NK-92 (cell line): ENCODE results near the gene CRYBG3.

Experiments
- DNase-seq: peaks from one replicate; lab custom pipeline; 2025; ENCODE audit not compliant: unreplicated experiment; lab: John Stamatoyannopoulos, UW

CRYBG3 gene

DNA sequence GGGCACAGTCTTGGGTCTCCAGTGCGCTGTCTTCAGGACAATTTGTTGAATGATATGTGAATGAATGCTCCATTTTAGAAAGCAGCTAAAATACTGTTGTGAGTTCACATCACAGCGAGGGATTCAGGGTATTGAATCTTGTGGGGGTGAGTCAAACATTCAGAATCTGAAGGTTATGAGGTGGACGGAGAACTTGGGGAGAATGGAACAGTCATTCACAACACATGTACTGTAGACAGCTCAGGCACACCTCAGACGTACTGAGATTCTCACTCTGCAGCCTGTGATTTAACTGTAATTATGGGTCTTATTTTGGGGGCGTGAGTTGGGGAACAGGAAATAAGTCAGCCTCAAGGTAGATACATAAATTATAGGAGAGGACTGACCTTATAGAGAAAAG is 13.9 kb downstream of the CRYBG3 start:
- DNase-seq = no peak

DNA sequence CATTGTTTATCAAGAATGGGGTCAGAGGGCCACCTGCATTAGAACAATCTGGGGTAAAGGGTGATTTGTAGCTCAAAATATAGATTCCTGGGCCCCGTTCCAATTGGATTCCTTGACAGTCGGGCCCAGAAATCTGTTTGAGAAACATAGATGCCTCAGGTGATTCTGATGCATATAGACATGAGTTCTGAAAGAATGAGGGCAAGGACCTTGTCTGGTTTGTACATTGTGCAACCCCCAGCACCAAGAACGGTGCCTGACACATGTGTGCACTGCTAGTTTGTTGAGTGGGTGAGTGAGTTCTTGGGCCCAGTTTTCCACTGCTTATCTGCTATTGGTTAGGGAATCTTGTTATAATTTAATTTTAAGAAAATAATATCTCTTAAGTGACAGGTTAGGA is 16.6 kb downstream of the CRYBG3 start:
- DNase-seq = no peak

DNA sequence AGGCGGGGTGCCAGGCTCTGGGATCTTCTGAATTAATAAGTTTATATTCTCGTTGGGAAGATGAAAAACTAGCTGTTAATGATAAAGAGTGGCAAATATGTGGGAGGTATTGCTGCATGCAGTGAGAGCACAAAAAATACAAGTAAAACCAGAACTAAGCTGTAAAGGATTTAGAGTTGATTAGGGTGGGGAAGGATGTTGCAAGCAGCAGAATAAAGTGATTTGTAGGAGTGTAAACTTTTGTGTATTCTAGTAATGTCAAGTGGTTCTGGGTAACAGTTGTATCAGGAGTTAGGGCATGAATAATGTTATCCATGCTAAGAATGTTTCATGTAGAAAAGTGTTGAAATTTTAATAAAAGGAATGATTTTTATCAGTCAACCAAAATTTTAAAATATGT is 18.1 kb downstream of the CRYBG3 start:
- no peak for DNase-seq

DNA sequence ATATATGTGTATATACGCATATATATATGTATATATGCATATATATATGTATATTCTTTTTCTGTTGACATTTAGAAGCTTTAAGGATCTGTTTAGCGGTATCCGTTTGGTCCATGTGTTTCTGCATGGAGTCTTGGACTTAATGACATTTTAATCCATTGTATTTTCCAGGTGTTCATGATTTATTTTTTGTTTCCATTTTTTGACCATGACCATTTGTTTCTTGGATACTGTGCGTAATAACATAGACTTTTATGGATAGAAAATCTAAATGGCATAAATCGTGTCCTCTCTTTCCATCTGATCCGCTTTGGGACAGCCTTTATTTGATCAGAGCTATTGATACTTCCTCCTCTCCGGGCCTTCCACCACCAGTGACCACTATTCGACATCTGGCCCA is 19.5 kb downstream of the CRYBG3 start:
- no peak for DNase-seq

DNA sequence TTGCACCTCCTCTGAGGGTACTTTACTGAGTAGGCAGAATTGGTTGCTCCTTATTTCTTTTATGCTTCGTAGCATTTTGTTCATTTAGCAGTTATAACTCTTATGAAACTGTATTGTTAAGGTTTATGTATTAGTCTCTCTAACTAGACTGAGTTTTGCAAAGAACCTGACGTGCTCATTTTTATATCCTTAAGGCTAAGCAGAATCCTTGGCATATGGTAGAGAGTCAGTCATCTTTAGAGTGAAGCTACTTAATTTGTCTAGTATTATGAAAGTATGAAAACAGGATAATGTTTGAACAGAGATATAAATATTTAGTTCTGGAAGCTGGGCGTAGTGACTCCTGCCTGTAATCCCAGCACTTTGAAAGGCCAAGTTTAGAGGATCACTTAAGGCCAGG is 20.1 kb downstream of the CRYBG3 start:
- no peak for DNase-seq

DNA sequence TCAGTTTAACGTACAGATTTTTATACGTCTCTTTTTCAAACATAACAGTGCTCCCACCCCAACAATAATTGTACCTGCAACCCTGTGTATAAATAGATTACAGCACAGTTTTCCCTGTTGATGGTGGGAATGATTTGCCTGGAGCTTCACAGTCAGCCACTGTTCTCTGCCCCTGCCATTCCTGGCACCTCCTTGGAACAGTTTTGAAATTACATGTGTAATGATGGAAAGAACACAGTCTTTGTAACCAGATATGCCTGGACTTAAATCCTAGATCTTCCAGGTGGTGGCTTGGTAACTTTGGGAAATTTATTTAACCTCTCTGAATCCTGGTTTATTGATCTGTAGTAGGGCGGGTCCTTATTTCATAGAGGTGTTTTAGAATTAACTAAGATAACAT is 27.0 kb downstream of the CRYBG3 start:
- DNase-seq = no peak

DNA sequence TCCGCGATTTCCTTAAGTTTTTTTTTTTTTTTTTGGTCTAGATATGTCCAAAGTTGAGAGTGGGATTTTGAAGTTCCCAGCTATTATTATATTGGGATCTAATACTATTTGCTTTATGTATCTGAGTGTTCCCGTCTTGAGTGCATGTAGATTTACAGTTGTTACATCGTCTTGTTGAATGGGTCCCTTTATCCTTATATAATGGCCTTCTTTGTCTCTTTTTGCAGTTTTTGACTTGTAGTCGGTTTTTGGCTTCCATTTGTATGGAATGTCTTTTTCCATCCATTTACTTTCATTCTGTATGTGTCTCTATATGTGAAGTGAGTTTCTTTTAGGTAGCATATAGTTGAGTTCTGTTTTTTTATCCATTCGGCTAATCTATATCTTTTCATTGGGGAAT is 35.6 kb downstream of the CRYBG3 start:
- no peak for DNase-seq

DNA sequence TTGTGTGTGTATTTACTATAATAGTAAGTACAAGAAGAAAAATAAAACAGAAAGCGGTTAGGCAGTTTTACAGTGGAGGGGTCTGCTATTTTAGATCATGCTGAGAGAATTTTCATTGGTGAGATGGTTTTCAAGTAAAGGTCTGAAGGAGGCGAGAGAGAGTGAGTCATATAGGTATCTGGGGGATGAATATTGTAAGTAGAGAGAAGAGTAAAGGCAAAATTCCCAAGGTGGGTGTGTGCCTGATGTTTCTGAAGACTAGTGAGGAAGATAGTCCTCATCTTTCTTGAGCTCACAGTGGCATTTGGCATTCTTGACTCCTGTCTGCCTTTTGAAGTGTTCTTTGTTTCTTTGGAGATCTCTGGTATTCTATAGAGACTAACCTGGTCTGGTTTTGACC is 38.6 kb downstream of the CRYBG3 start:
- no peak for DNase-seq

DNA sequence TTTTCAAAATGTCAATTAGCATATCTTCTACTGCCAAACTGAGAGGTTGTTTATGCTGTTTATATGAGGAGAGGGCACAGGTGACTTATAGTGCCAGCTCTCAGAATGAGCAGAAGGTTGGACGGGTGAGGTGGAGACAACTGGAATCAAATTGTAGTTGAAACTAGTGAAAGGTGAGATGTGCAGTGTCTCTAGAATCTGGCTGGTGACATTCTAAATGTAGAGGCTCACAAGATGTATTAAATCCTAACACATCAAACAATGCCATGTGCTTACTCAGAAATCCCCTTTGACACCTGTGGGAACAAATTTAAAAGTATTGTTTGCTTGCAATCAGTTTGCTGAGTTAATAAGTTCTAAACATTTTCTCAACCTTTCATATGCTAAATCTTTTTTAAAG is 40.8 kb downstream of the CRYBG3 start:
- DNase-seq = no peak

DNA sequence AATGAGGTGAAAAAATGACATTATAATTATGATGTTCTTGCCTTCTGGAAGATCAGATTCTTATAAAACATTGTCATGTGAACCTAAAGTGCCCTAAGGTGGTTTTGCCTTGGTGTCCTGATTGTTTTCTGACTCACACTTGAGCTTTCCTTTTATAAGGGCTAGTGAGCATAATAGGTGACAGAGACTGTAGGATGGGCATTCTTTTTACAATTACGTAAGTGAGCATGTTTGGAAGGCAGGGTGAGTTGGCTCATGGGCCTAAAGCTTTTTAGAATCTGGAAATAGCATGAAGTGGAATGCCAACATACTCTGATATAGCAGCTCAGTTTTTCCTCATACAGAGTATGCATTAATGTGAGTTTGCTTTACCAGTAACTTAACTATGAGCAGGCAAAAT is 41.2 kb downstream of the CRYBG3 start:
- no peak for DNase-seq

DNA sequence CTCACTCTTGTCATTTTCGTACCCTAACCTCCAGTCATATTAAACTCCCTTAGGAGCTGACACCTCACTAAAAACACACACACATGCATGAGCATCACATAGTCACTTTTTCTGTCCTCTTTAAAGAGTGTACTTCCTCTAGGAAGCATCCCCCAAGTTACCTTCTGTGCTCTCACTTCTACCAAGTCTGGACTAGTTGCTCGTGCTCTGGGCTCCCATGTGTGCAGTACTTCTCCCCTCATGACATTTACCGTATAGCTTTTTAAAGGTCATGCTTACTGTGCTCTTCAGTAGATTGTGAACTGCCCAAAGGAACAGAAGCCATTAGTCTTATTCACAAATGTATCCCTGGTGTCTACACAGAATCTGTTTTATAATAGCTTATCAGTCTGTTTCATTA is 42.0 kb downstream of the CRYBG3 start:
- no peak for DNase-seq

DNA sequence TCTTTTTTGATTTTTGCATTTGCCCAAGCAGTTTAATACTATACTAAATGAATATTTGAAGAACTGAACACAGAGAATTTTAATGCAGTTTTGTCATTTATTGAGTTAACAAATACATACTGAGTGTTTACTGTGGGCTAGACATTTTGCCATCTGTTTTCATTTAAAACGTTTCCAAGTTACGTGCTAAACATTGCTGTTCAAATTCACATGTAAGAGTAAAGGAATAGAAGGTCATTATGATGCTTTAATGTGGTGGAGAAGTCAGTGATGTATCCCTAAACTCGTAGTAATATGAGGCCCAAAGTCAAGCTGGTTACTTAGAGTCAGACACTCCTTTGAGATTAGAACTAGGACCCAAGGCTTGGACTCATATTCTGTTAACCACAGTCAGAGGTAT is 49.4 kb downstream of the CRYBG3 start:
- no peak for DNase-seq

DNA sequence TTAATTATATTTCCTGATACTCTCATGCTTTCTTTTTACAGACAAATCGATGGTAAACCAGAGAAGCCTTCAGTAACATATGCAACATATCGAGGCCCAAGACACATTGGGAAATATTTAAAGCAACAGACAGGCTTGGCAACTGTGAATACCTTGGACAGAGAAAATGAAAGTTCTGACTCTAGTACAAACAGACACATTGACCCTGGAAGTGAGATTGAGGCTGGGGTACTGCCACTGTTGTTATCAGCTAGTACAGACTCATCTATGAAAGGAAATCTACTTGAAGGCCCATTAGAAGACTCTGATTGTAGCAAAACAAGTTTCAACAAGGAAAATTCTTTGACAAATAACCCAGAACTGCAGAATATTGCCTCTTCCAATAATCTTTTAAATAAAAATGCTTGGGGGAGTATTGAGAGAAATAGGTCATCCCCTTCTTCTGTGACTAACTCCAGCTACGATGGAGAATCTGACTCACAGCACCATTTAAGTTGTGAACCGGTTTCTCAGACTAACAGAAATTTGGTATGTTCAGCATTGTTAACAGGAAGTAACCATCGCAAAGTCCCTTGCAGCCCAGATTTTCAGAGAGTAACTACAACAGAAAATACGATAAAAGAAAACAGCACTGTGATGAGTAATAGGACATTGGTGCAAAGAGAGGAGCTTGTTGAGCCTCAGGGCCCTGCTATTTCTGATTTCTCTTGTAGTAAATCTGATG is 50.2 kb downstream of the CRYBG3 start:
- DNase-seq = no peak

DNA sequence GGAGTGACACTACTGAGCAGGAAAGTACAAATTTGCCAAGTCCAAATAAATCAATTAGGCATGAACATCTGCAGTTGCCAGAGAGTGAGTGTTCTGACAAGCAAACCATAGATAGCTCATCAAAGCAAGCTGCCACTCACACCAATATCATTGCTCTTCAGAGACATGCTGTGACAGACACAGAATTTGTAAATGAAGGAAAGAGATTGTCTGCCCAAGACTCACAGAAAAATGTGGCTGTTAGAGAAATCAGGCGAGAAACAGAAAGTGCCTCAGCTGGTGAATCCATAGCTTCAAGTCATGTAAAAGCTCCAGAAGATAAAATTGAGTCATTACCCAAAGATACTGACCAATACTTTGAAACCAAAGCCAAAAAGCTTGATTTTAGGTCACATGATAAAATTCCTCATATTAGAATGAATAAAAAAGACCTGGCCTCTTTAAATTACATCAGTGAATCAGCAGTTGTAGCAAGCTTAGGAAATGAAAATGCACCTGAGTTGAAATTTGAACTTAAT is 50.8 kb downstream of the CRYBG3 start:
- no peak for DNase-seq

DNA sequence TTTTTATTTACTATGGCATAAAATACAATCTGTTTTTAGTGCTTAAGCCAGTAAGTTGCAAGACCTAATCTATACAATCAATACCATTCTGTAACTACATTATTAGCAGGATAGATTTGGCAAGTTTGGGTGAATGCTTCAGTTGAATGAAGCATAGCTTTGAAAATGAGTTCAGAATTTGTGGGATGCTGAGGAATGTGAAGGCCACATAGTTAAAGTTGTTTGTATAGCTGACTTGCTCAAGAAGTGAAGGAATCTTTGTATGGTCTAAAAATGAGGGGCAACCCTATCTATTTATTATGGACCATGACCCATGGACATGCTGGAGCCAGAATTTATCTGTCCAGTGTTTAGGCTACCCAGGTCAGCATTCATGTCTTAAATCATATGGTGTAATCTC is 58.5 kb downstream of the CRYBG3 start:
- no peak for DNase-seq

DNA sequence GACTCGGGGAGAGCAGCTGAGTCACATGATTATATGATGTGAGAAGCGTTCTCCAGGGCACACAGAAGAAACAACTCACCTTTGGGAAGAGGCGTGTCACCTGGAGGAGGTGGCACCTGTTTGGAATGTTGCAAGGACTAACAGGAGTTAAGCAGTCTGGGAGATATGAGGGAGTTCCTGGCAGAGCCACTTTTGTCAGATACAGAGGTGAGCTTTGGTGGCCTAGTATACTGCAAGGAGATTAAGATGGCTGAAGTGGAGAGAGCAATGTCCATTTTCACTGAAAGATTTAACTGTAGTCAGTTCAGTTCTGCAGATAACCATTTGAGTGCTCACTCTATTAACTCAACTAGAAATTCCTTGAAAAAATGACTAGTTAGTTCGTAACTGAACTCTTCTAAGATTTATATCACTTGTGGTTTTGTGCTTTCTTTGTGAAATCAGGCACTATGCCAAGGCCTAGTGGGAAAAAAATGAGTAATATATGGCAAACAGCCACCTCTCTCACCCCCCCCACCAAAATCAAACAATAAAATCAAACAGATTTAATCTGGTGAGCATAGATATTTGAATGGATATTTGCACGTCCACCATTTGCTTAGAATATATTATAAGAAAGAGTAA is 61.3 kb downstream of the CRYBG3 start:
- DNase-seq = no peak

DNA sequence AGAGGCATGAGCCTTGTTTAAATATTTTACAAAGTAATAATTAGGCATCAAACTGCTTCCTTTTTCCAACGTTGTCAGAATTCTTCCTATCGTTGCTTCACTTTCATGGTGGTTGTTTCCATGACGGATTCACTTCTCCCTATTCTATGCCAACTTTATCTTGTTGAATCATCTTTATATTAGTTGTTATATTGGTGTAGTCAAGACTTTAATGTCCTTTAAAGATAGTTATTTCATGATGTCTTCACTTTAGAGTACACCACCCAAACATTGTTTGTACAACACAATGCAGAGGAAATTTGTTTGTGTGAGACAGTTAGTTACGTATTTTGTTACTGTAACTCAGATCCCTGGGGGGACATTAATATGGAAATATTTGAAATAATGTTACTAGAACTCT is 61.9 kb downstream of the CRYBG3 start:
- no peak for DNase-seq

DNA sequence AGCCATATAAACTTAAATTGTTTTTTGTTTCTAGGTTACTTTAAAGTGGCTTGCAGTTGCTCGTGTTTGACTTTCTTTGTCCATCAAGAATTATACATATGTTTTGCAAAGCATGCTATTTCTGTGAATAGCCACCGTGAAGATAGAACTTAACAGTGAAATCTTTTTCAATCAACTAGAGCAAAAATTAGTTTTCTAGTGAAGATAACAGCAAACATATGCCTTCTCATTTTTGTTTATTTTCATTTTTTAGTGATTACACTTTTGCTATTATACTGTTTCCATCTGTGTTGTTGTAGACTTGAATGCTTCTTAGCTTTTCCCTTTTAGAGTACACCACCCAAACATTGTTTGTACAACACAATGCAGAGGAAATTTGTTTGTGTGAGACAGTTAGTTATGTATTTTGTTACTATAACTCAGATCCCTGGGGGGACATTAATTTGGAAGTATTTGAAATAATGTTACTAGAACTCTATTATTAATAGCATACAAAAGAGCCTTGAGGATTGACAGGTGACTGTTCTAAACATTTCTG is 62.8 kb downstream of the CRYBG3 start:
- no peak for DNase-seq

DNA sequence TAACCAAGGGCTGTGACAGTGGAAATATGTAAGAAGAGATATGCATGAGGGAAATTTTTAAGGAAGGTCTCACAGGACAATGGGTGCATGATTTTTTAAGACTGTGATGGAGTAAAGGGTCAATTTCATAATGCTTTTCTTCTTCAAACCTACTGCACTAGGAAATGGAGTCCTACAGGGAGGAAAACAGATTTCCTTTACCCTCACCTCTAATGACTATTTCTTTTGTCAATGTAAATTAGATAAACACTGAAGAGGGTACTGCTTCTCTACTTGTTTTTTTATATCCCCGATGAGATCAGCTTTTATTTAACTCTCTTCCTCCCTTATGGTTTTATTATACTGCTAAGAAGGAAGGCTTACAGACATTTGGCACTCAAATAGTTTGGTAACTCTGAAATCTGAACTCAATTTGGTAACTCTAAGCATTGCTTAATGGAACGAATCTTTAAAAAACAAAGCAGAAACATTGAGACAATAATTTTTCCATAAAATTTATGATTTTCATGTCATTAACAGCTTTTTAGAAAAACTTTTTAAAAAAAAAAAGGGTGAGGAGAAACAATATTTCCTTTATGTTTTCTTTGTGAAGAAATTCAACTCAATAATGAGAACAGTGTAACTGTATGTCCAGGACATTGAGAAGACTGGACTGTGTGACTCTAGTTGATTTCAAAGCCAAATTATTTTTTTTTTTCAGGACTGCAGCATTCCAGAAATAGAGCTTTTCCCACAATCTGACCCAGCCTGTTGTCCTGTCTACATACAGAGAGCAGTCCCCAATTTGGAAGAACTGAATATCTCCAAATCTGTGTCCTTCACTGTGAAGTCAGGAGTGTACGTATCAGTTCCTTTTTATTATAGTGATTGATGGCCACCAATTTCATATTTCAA is 64.4 kb downstream of the CRYBG3 start:
- no peak for DNase-seq

DNA sequence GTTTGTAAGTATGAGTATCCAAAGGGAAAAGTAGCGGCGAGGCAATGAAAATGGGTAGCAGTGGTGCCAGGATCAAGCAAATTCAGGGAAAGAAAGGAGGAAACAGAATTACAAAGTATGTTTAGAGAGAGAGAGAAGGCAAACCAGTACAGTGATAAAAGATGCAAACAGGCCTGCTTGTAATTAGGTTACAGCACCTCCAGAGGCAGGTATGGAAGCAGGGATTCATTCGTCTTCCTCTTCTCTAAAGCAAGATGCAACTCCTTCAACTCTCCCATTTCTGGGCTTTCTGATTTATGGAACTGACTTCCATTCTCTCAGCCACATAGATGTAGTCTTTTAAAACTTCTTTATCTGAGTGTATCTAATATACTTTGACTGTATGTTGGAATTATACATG is 68.0 kb downstream of the CRYBG3 start:
- no peak for DNase-seq

DNA sequence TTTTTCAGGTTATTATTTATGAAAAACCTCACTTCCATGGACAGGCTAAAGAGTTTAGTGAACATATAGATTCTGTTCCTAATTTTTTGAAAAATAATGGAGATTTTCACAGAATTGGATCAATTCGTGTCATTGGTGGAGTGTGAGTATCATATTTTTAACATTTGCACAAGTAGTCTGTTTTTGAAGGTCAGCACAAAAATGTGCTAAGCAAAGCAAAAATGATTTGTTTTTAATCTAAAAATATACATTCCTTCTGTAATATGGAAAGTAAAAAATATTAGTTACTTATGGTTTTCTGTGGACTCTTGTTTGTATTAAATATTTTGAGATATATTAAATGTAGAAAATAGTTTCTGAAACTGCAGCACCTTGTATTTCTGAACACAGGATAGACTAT is 71.0 kb downstream of the CRYBG3 start:
- DNase-seq = no peak

DNA sequence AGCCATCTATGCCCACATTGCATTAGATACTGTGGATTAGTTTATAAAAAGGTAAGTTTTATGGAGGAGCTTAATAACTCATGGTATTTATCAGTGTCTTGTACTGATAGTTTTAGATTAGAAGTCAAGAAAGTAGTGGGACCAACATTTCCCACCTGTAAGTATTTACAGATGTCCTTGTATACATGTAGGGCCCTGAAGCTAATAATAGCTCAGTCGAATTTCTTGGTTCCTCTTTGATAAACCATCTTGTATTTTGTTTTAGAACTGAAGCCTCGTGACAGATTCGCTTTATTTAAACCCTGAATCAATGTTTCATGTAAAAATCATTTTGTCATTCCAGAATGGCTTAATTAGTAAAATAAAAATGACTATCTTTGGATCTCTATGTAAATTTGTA is 73.4 kb downstream of the CRYBG3 start:
- no peak for DNase-seq
